H1 (cell line): ENCODE data around the gene TXNRD2. TPM values are rescaled to one million over a fixed set of nuclear protein-coding genes. Genes with fewer than 3 reads are reported as not detected.

ENCODE experiments used
- CTCF ChIA-PET: fragments of 300-600 bp; sonication (Branson Sonifier 250); formaldehyde crosslinking; loops from one replicate; lab custom pipeline; 2021; ENCODE audit not compliant: partially characterized antibody; lab: Charles Lee
- POLR2A ChIA-PET: fragments of 300-600 bp; sonication (Branson Sonifier 250); formaldehyde crosslinking; loops from one replicate; lab custom pipeline; 2021; ENCODE audit warnings: inconsistent platforms; ENCODE audit not compliant: partially characterized antibody; lab: Charles Lee
- DNase-seq, 2 experiments: peaks; one replicate each; pipeline versions ENCODE4 v3.0.0 to v3.0.0-alpha.2; 2010 to 2022; ENCODE audit warnings: low spot score in 2 of 2, low read depth in 1 of 2, mixed read lengths in 1 of 2
- FAIRE-seq: peaks from 2 replicates; lab custom pipeline; 2011; peaks lifted over from hg19 to GRCh38; lab: Jason Lieb, UNC
- H2AFZ ChIP-seq: 2 replicates; pipeline ENCODE4 v1.8.1; 2012; ENCODE audit warnings: low read length, inconsistent platforms
- H2AK5ac ChIP-seq: 2 replicates; pipeline ENCODE4 v1.6.1; 2013; ENCODE audit warnings: low read depth, low read length
- H2BK120ac ChIP-seq: replicated peaks from 2 replicates; pipeline ENCODE3; 2013; ENCODE audit warnings: low read depth, low read length, inconsistent platforms
- H2BK12ac ChIP-seq: 2 replicates; pipeline ENCODE4 v1.6.1; 2013; ENCODE audit warnings: low read depth, low read length
- H2BK15ac ChIP-seq: 2 replicates; pipeline ENCODE4 v1.6.1; 2013; ENCODE audit warnings: low read length
- H2BK20ac ChIP-seq: 2 replicates; pipeline ENCODE4 v1.6.1; 2013; ENCODE audit warnings: low read length
- H2BK5ac ChIP-seq: 2 replicates; pipeline ENCODE4 v1.6.1; 2013; ENCODE audit warnings: low read depth, low read length
- H3K14ac ChIP-seq: 2 replicates; pipeline ENCODE4 v1.6.1; 2013; ENCODE audit warnings: inconsistent platforms; ENCODE audit not compliant: insufficient read length
- H3K18ac ChIP-seq: 2 replicates; pipeline ENCODE4 v1.6.1; 2013; ENCODE audit warnings: low read length; ENCODE audit errors: extremely low read depth
- H3K23ac ChIP-seq: 2 replicates; pipeline ENCODE4 v1.6.1; 2013; ENCODE audit warnings: inconsistent platforms; ENCODE audit not compliant: insufficient read length
- H3K23me2 ChIP-seq: 2 replicates; pipeline ENCODE4 v1.6.1; 2013; ENCODE audit warnings: low read depth, low read length
- H3K27ac ChIP-seq: 2 replicates; pipeline ENCODE4 v1.6.1; 2011; ENCODE audit warnings: low read depth, low read length, inconsistent platforms
- H3K27me3 ChIP-seq, 4 experiments: replicated peaks in 1 of 4; 1 replicate in 1 of 4; 2 replicates in 3 of 4; pipeline versions ENCODE4 v1.6.1 to v1.8.1; 2011 to 2013; ENCODE audit warnings: low read length in 3 of 4, mild to moderate bottlenecking in 3 of 4, inconsistent platforms in 2 of 4, mixed read lengths in 2 of 4, moderate library complexity in 1 of 4; ENCODE audit not compliant: control insufficient read depth in 3 of 4, insufficient read depth in 3 of 4; ENCODE audit errors: extremely low read depth in 1 of 4
- H3K36me3 ChIP-seq, 4 experiments: 2 replicates each; pipeline versions ENCODE4 v1.6.1 to v1.8.1; 2011 to 2013; ENCODE audit warnings: mild to moderate bottlenecking in 4 of 4, low read length in 3 of 4, moderate library complexity in 2 of 4, control low read depth in 1 of 4, inconsistent platforms in 1 of 4; ENCODE audit not compliant: insufficient read depth in 4 of 4, control insufficient read depth in 2 of 4
- H3K4ac ChIP-seq: replicated peaks from 2 replicates; pipeline ENCODE3; 2013; ENCODE audit warnings: low read length, low read depth, mixed read lengths, inconsistent platforms; ENCODE audit not compliant: insufficient read length
- H3K4me1 ChIP-seq, 4 experiments: replicated peaks in 1 of 4; 1 replicate in 1 of 4; 2 replicates in 3 of 4; pipeline versions ENCODE4 v1.6.1 to v1.8.1; 2011 to 2013; ENCODE audit warnings: low read length in 3 of 4, inconsistent platforms in 2 of 4, mixed read lengths in 1 of 4; ENCODE audit not compliant: insufficient read depth in 4 of 4, control insufficient read depth in 3 of 4
- H3K4me2 ChIP-seq, 2 experiments: 2 replicates each; pipeline versions ENCODE4 v1.6.1 to v1.8.1; 2011 to 2013; ENCODE audit warnings: low read depth in 2 of 2, low read length in 2 of 2, control low read depth in 1 of 2, inconsistent platforms in 1 of 2, mild to moderate bottlenecking in 1 of 2; ENCODE audit not compliant: insufficient read depth in 1 of 2
- H3K4me3 ChIP-seq, 4 experiments: fragments of 200-600, 300-600 bp in 1 of 4; sonication (generic), shearing (Covaris generic), sonication (Bioruptor Twin) in 1 of 4; 2 replicates each; pipeline versions ENCODE4 v1.5.1 to v1.8.1; 2011 to 2016; ENCODE audit warnings: low read length in 4 of 4, low read depth in 3 of 4, control low read depth in 2 of 4, inconsistent platforms in 2 of 4, mild to moderate bottlenecking in 2 of 4, mixed read lengths in 1 of 4, moderate library complexity in 1 of 4; ENCODE audit not compliant: insufficient read depth in 2 of 4; ENCODE audit errors: extremely low read depth in 1 of 4
- H3K56ac ChIP-seq: replicated peaks from 2 replicates; pipeline ENCODE3; 2013; ENCODE audit warnings: low read depth, mild to moderate bottlenecking, mixed read lengths, low read length, inconsistent platforms; ENCODE audit not compliant: insufficient read length
- H3K79me1 ChIP-seq: 2 replicates; pipeline ENCODE4 v1.6.1; 2013; ENCODE audit warnings: low read depth, low read length, control low read depth
- H3K79me2 ChIP-seq, 2 experiments: 2 replicates each; pipeline versions ENCODE4 v1.6.1 to v1.8.1; 2012 to 2013; ENCODE audit warnings: low read length in 2 of 2, mild to moderate bottlenecking in 2 of 2, inconsistent platforms in 1 of 2; ENCODE audit not compliant: insufficient read depth in 2 of 2, control insufficient read depth in 1 of 2
- H3K9ac ChIP-seq, 4 experiments: replicated peaks in 1 of 4; 1 replicate in 1 of 4; 2 replicates in 3 of 4; pipeline versions ENCODE4 v1.6.1 to v1.8.1; 2011 to 2013; ENCODE audit warnings: low read depth in 3 of 4, low read length in 3 of 4, control low read depth in 2 of 4, mild to moderate bottlenecking in 2 of 4, moderate library complexity in 2 of 4, inconsistent platforms in 1 of 4; ENCODE audit errors: extremely low read depth in 1 of 4
- H3K9me3 ChIP-seq, 2 experiments: 2 replicates each; pipeline versions ENCODE4 v1.6.1 to v1.8.1; 2012 to 2013; ENCODE audit warnings: mild to moderate bottlenecking in 2 of 2, moderate library complexity in 2 of 2, control low read depth in 1 of 2, inconsistent platforms in 1 of 2, low read depth in 1 of 2, low read length in 1 of 2, mixed read lengths in 1 of 2; ENCODE audit not compliant: insufficient read depth in 2 of 2
- H4K20me1 ChIP-seq, 2 experiments: replicated peaks in 1 of 2; 2 replicates each; pipeline versions ENCODE3 to v1.8.1; 2011 to 2013; ENCODE audit warnings: inconsistent platforms in 2 of 2, low read length in 2 of 2, mild to moderate bottlenecking in 1 of 2; ENCODE audit not compliant: insufficient read depth in 2 of 2, control insufficient read depth in 1 of 2
- H4K5ac ChIP-seq: 2 replicates; pipeline ENCODE4 v1.6.1; 2013; ENCODE audit warnings: low read length, low read depth, mixed read lengths, inconsistent platforms; ENCODE audit not compliant: insufficient read length
- H4K8ac ChIP-seq: 2 replicates; pipeline ENCODE4 v1.8.0; 2013; ENCODE audit warnings: mild to moderate bottlenecking, moderate library complexity, low read length, inconsistent platforms; ENCODE audit not compliant: insufficient read depth; ENCODE audit errors: extremely low read depth
- H4K91ac ChIP-seq: replicated peaks from 2 replicates; pipeline ENCODE3; 2013; ENCODE audit warnings: low read length, mixed read lengths, inconsistent platforms; ENCODE audit not compliant: insufficient read length
- NANOG ChIP-seq: IDR thresholded peaks from 2 replicates; pipeline ENCODE4 v1.6.1; 2011; ENCODE audit warnings: low read length, low read depth, mild to moderate bottlenecking, inconsistent platforms; ENCODE audit not compliant: insufficient read depth, poor library complexity, severe bottlenecking
- POLR2AphosphoS5 ChIP-seq: IDR thresholded peaks from 2 replicates; pipeline ENCODE4 v1.6.1; 2011; ENCODE audit warnings: low read depth, low read length
- RAD21 ChIP-seq, 2 experiments: IDR thresholded peaks in 1 of 2; conservative IDR thresholded peaks in 1 of 2; 2 replicates each; pipeline ENCODE4 v1.6.1; 2011; ENCODE audit warnings: low read depth in 2 of 2, low read length in 2 of 2, improper control_type of control experiment in 1 of 2, inconsistent platforms in 1 of 2, mild to moderate bottlenecking in 1 of 2, moderate library complexity in 1 of 2
- ZNF274 ChIP-seq: IDR thresholded peaks from 2 replicates; pipeline ENCODE4 v1.7.0; 2012; ENCODE audit warnings: low read length, borderline replicate concordance; ENCODE audit errors: extremely low read depth
- WGBS, 2 experiments: shearing (Covaris generic) in 1 of 2; methylation state at CpG; one replicate each; pipeline versions ENCODE4 v1.1.6 to v1.1.7; 2013 to 2015; ENCODE audit warnings: low lambda C conversion rate in 2 of 2, mixed read lengths in 2 of 2, inconsistent platforms in 1 of 2, low coverage in 1 of 2, missing lambda C conversion rate in 1 of 2; ENCODE audit not compliant: insufficient replicate concordance in 2 of 2, insufficient coverage in 1 of 2, insufficient read length in 1 of 2; ENCODE audit errors: extremely low coverage in 1 of 2, missing lambda C conversion rate in 1 of 2; 5-methylcytosine and 5-hydroxymethylcytosine counted together
- polyA plus RNA-seq, 7 experiments: library from polyadenylated mRNA; depleted of rRNA in 3 of 7; stranded (reverse) in 5 of 7; unstranded in 2 of 7; fragments of >200 nt in 5 of 7; fragments of 200-250 nt in 2 of 7; gene quantifications; 1 replicate in 5 of 7; 2 replicates in 1 of 7; 4 replicates in 1 of 7; pipeline versions ENCODE4 v1.2.1 to v1.2.3, GENCODE V29; 2011 to 2013; ENCODE audit warnings: missing spikeins in 2 of 7, mixed read lengths in 2 of 7
- total RNA-seq: library from RNA; stranded (reverse); fragmentation: NEBNext Ultra II Directional; extraction: Animal tissue kit (Norgen Biotek cat#: 25700); gene quantifications from 2 replicates; pipeline ENCODE4 v1.2.1, GENCODE V29; 2021

TXNRD2 gene
- total and polyA plus RNA-seq, 2 of the 8 experiments (the other 6 are each of a cell fraction or from before 2014, with no cell fraction given) = 14.8 to 21.9 TPM

DNA sequence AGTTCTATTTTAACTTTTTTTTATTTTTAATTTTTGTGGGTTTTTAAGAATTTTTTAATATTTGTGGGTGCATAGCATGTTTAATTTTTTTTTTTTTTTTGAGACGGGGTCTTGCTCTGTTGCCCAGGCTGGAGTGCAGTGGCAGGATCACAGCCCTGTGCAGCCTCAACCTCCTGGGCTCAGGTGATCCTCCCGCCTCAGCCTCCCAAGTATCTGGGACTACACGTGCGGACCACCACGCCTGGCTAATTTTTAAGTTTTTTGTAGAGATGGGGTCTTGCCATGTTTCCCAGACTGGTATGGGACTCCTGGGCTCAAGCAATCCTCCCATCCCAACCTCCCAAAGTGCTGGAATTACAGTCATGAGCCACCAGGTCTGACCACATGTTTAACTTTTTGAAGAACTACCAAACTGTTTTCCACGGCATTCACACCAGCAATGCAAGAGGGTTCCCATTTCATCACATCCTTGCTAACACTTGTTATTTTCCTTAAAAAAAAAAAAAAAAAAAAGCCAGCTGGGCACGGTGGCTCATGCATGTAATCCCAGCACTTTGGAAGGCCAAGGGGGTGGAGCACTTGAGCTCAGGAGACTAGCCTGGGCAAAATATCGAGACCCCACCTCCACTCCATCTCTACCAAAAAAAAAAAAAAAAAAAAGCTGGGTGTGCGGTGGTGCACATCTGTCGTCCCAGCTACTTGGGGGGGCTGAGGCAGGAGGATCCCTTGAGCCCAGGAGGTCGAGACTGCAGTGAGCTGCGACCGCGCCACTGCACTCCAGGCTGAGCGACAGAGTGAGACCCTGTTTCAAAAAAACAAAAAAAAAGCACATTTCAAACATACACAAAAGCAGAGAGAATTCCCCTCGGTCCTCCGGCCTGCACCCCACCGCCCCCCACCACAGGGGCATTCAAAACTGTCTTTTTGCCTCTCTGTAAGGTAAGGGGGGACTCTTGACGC is 16.7 kb upstream of the TXNRD2 start:
- Histone ChIP-seq H3K27me3 (no peaks in the 10 kb centered on the region), H4K8ac (no peak overlapping the region; the same call in 1 of the 2 replicates), H2AFZ (no peak overlapping the region), H2AK5ac (no peak overlapping the region), H3K18ac (peak overlapping the region; percentile 60), H3K56ac (no peak overlapping the region), H3K23me2 (peaks cover 5% of the 10 kb centered on the region), H3K9ac (peak overlapping the region in 1 of 4 experiments; percentile 16; a peak in 3 of 7 replicates), H3K4ac (peak overlapping the region; percentile 44), H2BK15ac (0 out of 2 replicates have a peak overlapping the region, but pooled peaks have one; percentile 46), H3K4me3 (peak overlapping the region; percentile 38 to 61 (median 52); a peak in 7 of 8 replicates), H2BK5ac (no peak overlapping the region), H3K79me1 (no peaks in the 10 kb centered on the region), H3K36me3 (no peaks in the 10 kb centered on the region), H3K14ac (no peak overlapping the region), H4K91ac (no peak overlapping the region), H4K5ac (no peak overlapping the region), H2BK20ac (no peak overlapping the region), H3K9me3 (no peaks in the 10 kb centered on the region), H3K79me2 (no peaks in the 10 kb centered on the region), H3K4me2 (peak overlapping the region; percentile 68 to 74), H3K27ac (no peak overlapping the region), H3K4me1 (peaks cover 0 to 20% (median 16%) of the 10 kb centered on the region in 4 experiments; a peak in 6 of 7 replicates), H2BK120ac (no peak overlapping the region), H2BK12ac (no peak overlapping the region), H3K23ac (no peak overlapping the region), H4K20me1 (peaks cover 1 to 5% of the 10 kb centered on the region in 2 experiments)
- POLR2A ChIA-PET = interaction anchor here (0.6 to 1.4 kb wide), 4 partner anchors 10 to 263 kb away, joined by 3 to 6 read pairs (median 4); no protein-coding TSS in a partner anchor
- FAIRE-seq (no peak), DNase-seq (no peak)
- TF ChIP-seq POLR2AphosphoS5 (no peak), RAD21 (IDR thresholded peaks at IDR 0.05 in 1 of 2, conservative IDR thresholded peaks at IDR 0.05 in 1 of 2; ENCODE audit: low read depth in 2 of 2, low read length in 2 of 2) (no peak), NANOG (no peak), ZNF274 (no peak)
- 74% methylated on average over 16 of the region's 19 CpGs; no CpG with 5 or more reads in 1 of the 2 experiments for WGBS, 2 experiments
- CTCF ChIA-PET = interaction anchor here (0.6 to 1.9 kb wide), 15 partner anchors 7 to 781 kb away, joined by 3 to 7 read pairs (median 4); no protein-coding TSS in a partner anchor
